Sigmoid colon (tissue), 4 donors: ENCODE results near the gene TSEN15.

Experiments
- CTCF ChIP-seq, 4 experiments: fragments of 450-650 bp in 3 of 4; fragments of 200-600 bp in 1 of 4; IDR thresholded peaks; one replicate each; pipeline ENCODE4 v1.5.1; 2016 to 2019; ENCODE audit warnings: antibody characterized with exemption in 4 of 4, mild to moderate bottlenecking in 3 of 4, moderate library complexity in 2 of 4
- EP300 ChIP-seq, 4 donors: sonication (generic); formaldehyde crosslinking; IDR thresholded peaks; one replicate each; pipeline ENCODE4 v1.6.1; 2017; ENCODE audit warnings: antibody characterized with exemption in 4 of 4
- POLR2A ChIP-seq, 2 donors: fragments of 450-650 bp; IDR thresholded peaks; one replicate each; pipeline ENCODE4 v1.6.1; 2016; ENCODE audit warnings: antibody characterized with exemption in 2 of 2, mild to moderate bottlenecking in 2 of 2, moderate library complexity in 2 of 2
- POLR2AphosphoS5 ChIP-seq, 4 donors: sonication (generic); formaldehyde crosslinking; IDR thresholded peaks; one replicate each; pipeline ENCODE4 v1.6.1; 2017; ENCODE audit warnings: antibody characterized with exemption in 4 of 4

- TF ChIP-seq CTCF (IDR thresholded peaks at IDR 0.05) (no peak), POLR2AphosphoS5 (IDR thresholded peaks at IDR 0.05) (no peak), POLR2A (IDR thresholded peaks at IDR 0.05) (no peak), EP300 (IDR thresholded peaks at IDR 0.05) (no peak)
Measured at GRCh38 chr1:184061396-184062003, 10.0 kb downstream of the TSEN15 start.
